Nephron progenitor cell (in vitro differentiated cells): ENCODE data around the gene SLC5A12.

Source experiments
- DNase-seq: peaks from one replicate; pipeline ENCODE4 v3.0.0; 2021
- H3K27ac Mint-ChIP-seq: 2 replicates; pipeline ENCODE4 v1.8.0; 2021; ENCODE audit warnings: mild to moderate bottlenecking, moderate library complexity, mixed read lengths
- H3K27me3 Mint-ChIP-seq: 2 replicates; pipeline ENCODE4 v1.8.0; 2021; ENCODE audit warnings: mild to moderate bottlenecking, low read depth, mixed read lengths; ENCODE audit not compliant: poor library complexity
- H3K36me3 Mint-ChIP-seq: 2 replicates; pipeline ENCODE4 v1.8.0; 2021; ENCODE audit warnings: low read depth, mixed read lengths
- H3K4me1 Mint-ChIP-seq: 2 replicates; pipeline ENCODE4 v1.8.0; 2021; ENCODE audit warnings: mixed read lengths
- H3K4me3 Mint-ChIP-seq: 2 replicates; pipeline ENCODE4 v1.8.0; 2021; ENCODE audit warnings: mild to moderate bottlenecking, moderate library complexity, mixed read lengths
- H3K9me3 Mint-ChIP-seq: 2 replicates; pipeline ENCODE4 v1.8.0; 2021; ENCODE audit warnings: mild to moderate bottlenecking, moderate library complexity, mixed read lengths
- TF ChIP-seq, protein P1 (sequence below): fragments of 200-600 bp; sonication (generic); IDR thresholded peaks from 2 replicates; pipeline ENCODE4 v1.5.0; 2021; ENCODE audit warnings: antibody characterized with exemption

Gene SLC5A12

DNA sequence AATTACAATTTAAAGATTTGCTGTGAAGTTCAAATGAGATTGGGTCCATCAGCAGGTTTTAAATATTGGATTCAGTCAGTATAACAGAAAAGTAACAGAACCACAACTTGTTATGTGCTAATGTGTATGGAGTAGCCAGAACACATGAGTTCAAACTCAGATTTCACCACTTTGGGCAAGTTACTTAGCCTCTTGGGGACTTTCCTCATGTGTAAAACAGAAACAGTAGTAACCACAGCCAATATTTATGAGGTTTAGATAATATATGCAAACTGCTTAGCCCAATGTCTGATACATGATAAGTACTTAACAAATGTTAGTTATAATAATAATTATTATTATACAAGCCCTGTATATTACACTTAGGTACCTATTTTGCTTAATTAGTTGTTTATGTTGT is 21.8 kb upstream of the SLC5A12 start:
- H3K9me3 Mint-ChIP-seq: no peaks in the 10 kb centered on the region
- H3K27me3 Mint-ChIP-seq: peaks cover 5% of the 10 kb centered on the region
- H3K4me3 Mint-ChIP-seq: no peak overlapping the region
- peaks cover 5% of the 10 kb centered on the region for H3K4me1 Mint-ChIP-seq
- TF ChIP-seq, protein P1, sequence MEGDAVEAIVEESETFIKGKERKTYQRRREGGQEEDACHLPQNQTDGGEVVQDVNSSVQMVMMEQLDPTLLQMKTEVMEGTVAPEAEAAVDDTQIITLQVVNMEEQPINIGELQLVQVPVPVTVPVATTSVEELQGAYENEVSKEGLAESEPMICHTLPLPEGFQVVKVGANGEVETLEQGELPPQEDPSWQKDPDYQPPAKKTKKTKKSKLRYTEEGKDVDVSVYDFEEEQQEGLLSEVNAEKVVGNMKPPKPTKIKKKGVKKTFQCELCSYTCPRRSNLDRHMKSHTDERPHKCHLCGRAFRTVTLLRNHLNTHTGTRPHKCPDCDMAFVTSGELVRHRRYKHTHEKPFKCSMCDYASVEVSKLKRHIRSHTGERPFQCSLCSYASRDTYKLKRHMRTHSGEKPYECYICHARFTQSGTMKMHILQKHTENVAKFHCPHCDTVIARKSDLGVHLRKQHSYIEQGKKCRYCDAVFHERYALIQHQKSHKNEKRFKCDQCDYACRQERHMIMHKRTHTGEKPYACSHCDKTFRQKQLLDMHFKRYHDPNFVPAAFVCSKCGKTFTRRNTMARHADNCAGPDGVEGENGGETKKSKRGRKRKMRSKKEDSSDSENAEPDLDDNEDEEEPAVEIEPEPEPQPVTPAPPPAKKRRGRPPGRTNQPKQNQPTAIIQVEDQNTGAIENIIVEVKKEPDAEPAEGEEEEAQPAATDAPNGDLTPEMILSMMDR: no peak
- no peak overlapping the region for H3K27ac Mint-ChIP-seq
- DNase-seq: no peak
- no peaks in the 10 kb centered on the region for H3K36me3 Mint-ChIP-seq

DNA sequence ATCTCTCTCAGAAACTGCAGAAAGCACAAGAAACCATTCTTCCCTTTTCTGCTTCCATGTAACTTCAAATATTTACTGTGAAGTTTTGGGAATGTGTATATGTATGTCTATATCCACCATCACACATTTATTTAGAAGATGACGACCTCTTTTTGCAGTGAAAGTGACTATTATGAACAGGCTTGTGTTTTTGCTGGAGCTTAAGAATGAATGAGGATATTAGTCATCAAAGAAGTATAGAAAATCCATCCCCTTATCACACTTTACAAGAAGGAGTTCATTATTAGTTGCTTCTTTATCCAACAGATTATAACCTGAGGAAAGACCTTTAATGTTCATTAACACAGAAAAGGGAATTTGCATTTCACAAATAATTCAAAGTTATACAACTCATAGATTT is 21.1 kb upstream of the SLC5A12 start:
- Mint-ChIP-seq H3K4me1 (peaks cover 5% of the 10 kb centered on the region), H3K4me3 (no peak overlapping the region), H3K27me3 (peaks cover 5% of the 10 kb centered on the region), H3K9me3 (no peaks in the 10 kb centered on the region), H3K36me3 (no peaks in the 10 kb centered on the region), H3K27ac (no peak overlapping the region)
- DNase-seq: no peak
- TF ChIP-seq, protein P1: no peak

DNA sequence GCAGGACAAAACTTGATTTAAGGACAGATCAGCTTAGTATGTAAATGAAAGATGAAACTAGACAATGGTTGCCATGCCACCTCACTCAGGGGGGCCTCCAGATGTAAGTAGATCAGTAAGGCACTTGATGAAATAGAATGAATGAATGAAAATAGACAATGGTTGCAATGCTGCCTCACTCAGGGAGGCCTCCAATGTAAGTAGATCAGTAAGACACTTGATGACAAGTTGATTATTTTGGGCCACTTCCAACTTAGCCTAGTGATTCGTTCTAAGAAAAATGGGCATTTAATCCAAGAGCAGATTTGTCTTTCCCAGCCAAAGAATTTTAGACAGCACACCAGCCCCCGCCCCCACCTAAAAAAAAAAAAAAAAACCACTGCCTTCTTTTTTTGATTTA is 19.2 kb upstream of the SLC5A12 start:
- Mint-ChIP-seq H3K27me3 (peaks cover 5% of the 10 kb centered on the region), H3K27ac (no peak overlapping the region), H3K9me3 (no peaks in the 10 kb centered on the region), H3K36me3 (no peaks in the 10 kb centered on the region), H3K4me1 (peaks cover 5% of the 10 kb centered on the region), H3K4me3 (no peak overlapping the region)
- no peak for DNase-seq
- TF ChIP-seq, protein P1: no peak

DNA sequence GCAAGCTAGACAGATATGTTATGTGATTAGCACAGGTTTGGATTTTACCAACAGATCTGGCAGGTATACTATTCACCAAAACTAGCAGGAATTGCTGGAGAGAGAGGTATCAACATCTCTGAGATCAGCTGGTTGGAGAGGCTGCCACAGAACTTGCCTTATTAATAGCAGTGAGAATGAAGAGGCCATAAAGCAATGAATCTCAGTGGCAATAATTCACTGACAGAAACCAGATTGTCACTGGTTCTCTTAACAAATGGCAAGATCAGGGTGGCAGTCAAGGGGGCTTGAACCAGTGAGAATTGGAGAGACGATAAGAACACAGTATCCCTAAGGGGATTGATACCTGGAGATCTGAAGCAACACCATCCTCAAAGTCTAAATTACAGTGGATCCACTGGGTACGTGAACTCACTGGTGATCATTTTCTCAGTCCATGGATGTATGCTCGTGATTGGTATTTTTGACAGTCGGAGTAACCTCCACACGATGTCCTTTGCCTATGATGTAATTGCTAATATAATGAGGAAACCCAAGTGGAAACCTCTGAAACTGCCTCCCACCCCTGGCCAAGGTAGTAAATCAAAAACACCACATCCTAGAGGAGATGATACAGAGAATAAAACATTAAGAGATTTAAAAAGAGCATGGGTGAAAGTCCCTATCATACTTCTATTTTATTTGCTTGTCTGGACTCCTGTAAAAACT is 17.7 kb upstream of the SLC5A12 start:
- no peak overlapping the region for H3K27ac Mint-ChIP-seq
- TF ChIP-seq, protein P1: no peak
- no peak for DNase-seq
- peaks cover 5% of the 10 kb centered on the region for H3K4me1 Mint-ChIP-seq
- peaks cover 5% of the 10 kb centered on the region for H3K27me3 Mint-ChIP-seq
- no peaks in the 10 kb centered on the region for H3K9me3 Mint-ChIP-seq
- H3K36me3 Mint-ChIP-seq: no peaks in the 10 kb centered on the region
- no peak overlapping the region for H3K4me3 Mint-ChIP-seq

DNA sequence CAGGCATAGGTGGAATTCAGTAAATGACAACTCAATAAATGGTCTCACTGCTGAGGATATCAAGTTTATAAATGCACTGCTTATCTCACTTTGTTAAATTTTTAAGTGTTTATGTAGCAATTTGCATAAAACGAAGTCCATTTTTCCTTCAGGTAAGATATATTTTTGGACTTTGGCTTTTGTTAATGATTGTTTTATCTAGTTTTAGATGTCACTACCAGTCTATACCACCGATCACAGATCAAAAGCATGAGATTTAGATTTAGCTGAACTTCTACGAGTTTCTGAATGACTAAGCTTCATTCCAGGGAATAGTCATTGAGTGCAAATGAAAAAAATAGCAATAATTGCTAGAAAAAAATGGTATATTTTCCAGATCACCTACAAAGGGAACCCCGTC is 12.8 kb upstream of the SLC5A12 start:
- Mint-ChIP-seq H3K4me3 (no peak overlapping the region), H3K4me1 (no peaks in the 10 kb centered on the region), H3K27me3 (no peaks in the 10 kb centered on the region), H3K9me3 (no peaks in the 10 kb centered on the region), H3K36me3 (no peaks in the 10 kb centered on the region), H3K27ac (no peak overlapping the region)
- DNase-seq: no peak
- TF ChIP-seq, protein P1: no peak

DNA sequence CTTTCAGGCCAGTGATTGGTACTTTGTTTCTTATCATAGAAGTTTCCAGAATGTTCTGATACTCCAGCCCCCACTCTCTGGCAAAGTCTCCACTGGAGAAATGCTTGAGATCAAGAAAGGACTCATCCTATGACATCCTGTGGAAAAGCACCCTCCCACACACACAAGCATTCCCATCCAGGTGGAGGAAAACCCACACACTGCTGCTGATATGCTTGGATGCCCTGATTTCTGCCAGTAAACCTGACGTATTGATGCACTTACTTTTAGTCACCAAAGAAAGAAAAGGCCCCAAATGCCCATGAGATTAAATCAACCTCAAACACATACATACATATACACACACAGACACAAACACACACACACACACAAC is 9.2 kb upstream of the SLC5A12 start:
- TF ChIP-seq, protein P1: no peak
- Mint-ChIP-seq H3K27ac (peak overlapping the region; percentile 41), H3K4me3 (no peak overlapping the region), H3K27me3 (peaks cover 1% of the 10 kb centered on the region), H3K36me3 (no peaks in the 10 kb centered on the region), H3K4me1 (no peaks in the 10 kb centered on the region), H3K9me3 (no peaks in the 10 kb centered on the region)
- DNase-seq: no peak
